Progenitor cell of endocrine pancreas (in vitro differentiated cells): ENCODE data around the gene TRIP11. TPM values are rescaled to one million over a fixed set of nuclear protein-coding genes. Genes with fewer than 3 reads are reported as not detected.

Source experiments
- DNase-seq: peaks from one replicate; pipeline ENCODE4 v3.0.0; 2021; ENCODE audit warnings: low spot score; ENCODE audit not compliant: unreplicated experiment
- H3K27ac Mint-ChIP-seq: 2 replicates; pipeline ENCODE4 v1.8.0; 2021; ENCODE audit warnings: mild to moderate bottlenecking, moderate library complexity, mixed read lengths
- H3K27me3 Mint-ChIP-seq: 2 replicates; pipeline ENCODE4 v1.8.0; 2021; ENCODE audit warnings: mixed read lengths
- H3K36me3 Mint-ChIP-seq: 2 replicates; pipeline ENCODE4 v1.8.0; 2022; ENCODE audit warnings: mixed read lengths; ENCODE audit not compliant: insufficient read depth
- H3K4me1 Mint-ChIP-seq: 2 replicates; pipeline ENCODE4 v1.8.0; 2021; ENCODE audit warnings: low read depth, mixed read lengths
- H3K4me3 Mint-ChIP-seq: 2 replicates; pipeline ENCODE4 v1.8.0; 2021; ENCODE audit warnings: low read depth, mild to moderate bottlenecking, moderate library complexity, mixed read lengths
- H3K9me3 Mint-ChIP-seq: 2 replicates; pipeline ENCODE4 v1.8.0; 2021; ENCODE audit warnings: low read depth, mixed read lengths
- CTCF ChIP-seq: fragments of 200-600 bp; sonication (generic); IDR thresholded peaks from one replicate; pipeline ENCODE4 v1.5.0; 2021; ENCODE audit warnings: antibody characterized with exemption, mild to moderate bottlenecking; ENCODE audit not compliant: unreplicated experiment
- total RNA-seq: library from RNA; stranded (reverse); gene quantifications from 2 replicates; pipeline ENCODE4 v1.2.1, GENCODE V29; 2021

Gene TRIP11
- total RNA-seq, 1 donor from 2014 or later = 60.9 TPM

- Mint-ChIP-seq H3K27me3 (no peaks in the 10 kb centered on the region), H3K4me3 (no peak overlapping the region), H3K4me1 (no peaks in the 10 kb centered on the region), H3K9me3 (no peaks in the 10 kb centered on the region), H3K36me3 (peaks cover 34% of the 10 kb centered on the region), H3K27ac (no peak overlapping the region)
- TF ChIP-seq CTCF = no peak
- DNase-seq = no peak
Observed at GRCh38 chr14:91985521-91986255, 54.2 kb downstream of the TRIP11 start.

GRCh38 chr14:91985008-91985407, 54.9 kb downstream of the TRIP11 start:
- TF ChIP-seq CTCF = no peak
- H3K4me1 Mint-ChIP-seq = no peaks in the 10 kb centered on the region
- peaks cover 36% of the 10 kb centered on the region for H3K36me3 Mint-ChIP-seq
- H3K4me3 Mint-ChIP-seq = no peak overlapping the region
- H3K27ac Mint-ChIP-seq = no peak overlapping the region
- H3K27me3 Mint-ChIP-seq = no peaks in the 10 kb centered on the region
- DNase-seq = no peak
- H3K9me3 Mint-ChIP-seq = no peaks in the 10 kb centered on the region

GRCh38 chr14:91983588-91983987, 56.3 kb downstream of the TRIP11 start:
- Mint-ChIP-seq H3K27ac (no peak overlapping the region), H3K4me1 (no peaks in the 10 kb centered on the region), H3K36me3 (peaks cover 37% of the 10 kb centered on the region), H3K4me3 (no peak overlapping the region), H3K27me3 (no peaks in the 10 kb centered on the region), H3K9me3 (no peaks in the 10 kb centered on the region)
- DNase-seq = no peak
- TF ChIP-seq CTCF = no peak

GRCh38 chr14:91980157-91980556, 59.7 kb downstream of the TRIP11 start:
- Mint-ChIP-seq H3K4me1 (no peaks in the 10 kb centered on the region), H3K27ac (no peak overlapping the region), H3K27me3 (no peaks in the 10 kb centered on the region), H3K9me3 (no peaks in the 10 kb centered on the region), H3K4me3 (no peak overlapping the region), H3K36me3 (peaks cover 32% of the 10 kb centered on the region)
- no peak for TF ChIP-seq CTCF
- DNase-seq = no peak

GRCh38 chr14:91977884-91978283, 62.0 kb downstream of the TRIP11 start:
- H3K4me1 Mint-ChIP-seq = no peaks in the 10 kb centered on the region
- H3K4me3 Mint-ChIP-seq = no peak overlapping the region
- peaks cover 28% of the 10 kb centered on the region for H3K36me3 Mint-ChIP-seq
- no peaks in the 10 kb centered on the region for H3K9me3 Mint-ChIP-seq
- TF ChIP-seq CTCF = no peak
- no peak overlapping the region for H3K27ac Mint-ChIP-seq
- DNase-seq = no peak
- no peaks in the 10 kb centered on the region for H3K27me3 Mint-ChIP-seq
